ENCODE measurements around the gene SEPHS1.

DNA sequence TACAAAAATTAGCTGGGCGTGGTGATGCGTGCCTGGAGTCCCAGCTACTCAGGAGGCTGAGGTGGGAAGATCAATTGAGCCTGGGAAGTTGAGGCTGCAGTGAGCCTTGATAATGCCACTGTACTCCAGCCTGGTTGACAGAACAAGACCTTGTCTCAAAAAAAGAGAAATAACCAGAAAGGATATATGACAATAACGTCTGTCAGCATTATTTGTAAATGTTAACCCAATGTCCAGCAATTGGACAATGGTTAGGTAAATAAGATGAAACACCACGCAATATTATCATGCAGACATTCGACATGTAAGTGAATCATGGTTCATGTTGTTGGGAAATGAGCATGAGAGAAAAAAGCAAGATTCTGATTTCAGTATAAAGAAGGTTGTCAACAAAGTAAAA lies 44.6 kb upstream of the SEPHS1 start:
- no peak for TF ChIP-seq POLR2AphosphoS5 (IDR thresholded peaks at IDR 0.05; ENCODE audit: low read depth, low read length)
- no peak for TF ChIP-seq POLR2A (IDR thresholded peaks at IDR 0.05; ENCODE audit: low read depth, low read length)
- TF ChIP-seq TAF1 (IDR thresholded peaks at IDR 0.05; ENCODE audit: low read depth, low read length): no peak
- no peak for TF ChIP-seq SPI1 (IDR thresholded peaks at IDR 0.05; ENCODE audit: low read depth, low read length)
